ENCODE results near the gene TRAK2.

Gene TRAK2

GRCh38 chr2:201483342-201483741 is 32.1 kb upstream of the TRAK2 start:
- Histone ChIP-seq H3K4me1 (no peaks in the 10 kb centered on the region), H3K9me3 (no peaks in the 10 kb centered on the region), H3K36me3 (no peaks in the 10 kb centered on the region), H3K4me3 (ENCODE audit: low read depth, low read length) (no peak overlapping the region), H3K27me3 (no peaks in the 10 kb centered on the region)
- DNase-seq = no peak
- TF ChIP-seq CTCF (IDR thresholded peaks at IDR 0.05; ENCODE audit: low read depth, low read length) = no peak

- H3K4me3 ChIP-seq (ENCODE audit: low read depth, low read length) = no peak overlapping the region
- no peaks in the 10 kb centered on the region for H3K27me3 ChIP-seq
- no peaks in the 10 kb centered on the region for H3K4me1 ChIP-seq
- no peak for DNase-seq
- no peaks in the 10 kb centered on the region for H3K9me3 ChIP-seq
- TF ChIP-seq CTCF (IDR thresholded peaks at IDR 0.05; ENCODE audit: low read depth, low read length) = no peak
- H3K36me3 ChIP-seq = no peaks in the 10 kb centered on the region
These were observed 31.3 kb upstream of the TRAK2 start for GRCh38 chr2:201482543-201482942.

- Histone ChIP-seq H3K36me3 (peaks cover 6% of the 10 kb centered on the region; the same call in 1 of the 2 replicates), H3K9me3 (no peaks in the 10 kb centered on the region; the same call in 1 of the 2 replicates), H3K4me1 (no peaks in the 10 kb centered on the region; the same call in 1 of the 2 replicates), H3K4me3 (ENCODE audit: low read depth, low read length) (no peak overlapping the region), H3K27me3 (no peaks in the 10 kb centered on the region)
- no peak for DNase-seq
- TF ChIP-seq CTCF (IDR thresholded peaks at IDR 0.05; ENCODE audit: low read depth, low read length) = no peak
These were observed 21.2 kb upstream of the TRAK2 start for GRCh38 chr2:201472411-201472810.

- peaks cover 6% of the 10 kb centered on the region; the same call in 1 of the 2 replicates for H3K36me3 ChIP-seq
- peaks cover under 1% of the 10 kb centered on the region; the same call in 1 of the 2 replicates for H3K4me1 ChIP-seq
- no peaks in the 10 kb centered on the region; the same call in 1 of the 2 replicates for H3K9me3 ChIP-seq
- no peak for TF ChIP-seq CTCF (IDR thresholded peaks at IDR 0.05; ENCODE audit: low read depth, low read length)
- DNase-seq = no peak
- no peaks in the 10 kb centered on the region for H3K27me3 ChIP-seq
- no peak overlapping the region for H3K4me3 ChIP-seq (ENCODE audit: low read depth, low read length)
These were observed 20.6 kb upstream of the TRAK2 start for GRCh38 chr2:201471732-201472393.

- Histone ChIP-seq H3K27me3 (no peaks in the 10 kb centered on the region), H3K4me1 (peaks cover 4% of the 10 kb centered on the region; the same call in 1 of the 2 replicates), H3K36me3 (peaks cover 6% of the 10 kb centered on the region; the same call in 1 of the 2 replicates), H3K4me3 (ENCODE audit: low read depth, low read length) (no peak overlapping the region), H3K9me3 (no peaks in the 10 kb centered on the region; the same call in 1 of the 2 replicates)
- TF ChIP-seq CTCF (IDR thresholded peaks at IDR 0.05; ENCODE audit: low read depth, low read length) = no peak; the same call in 1 of the 2 replicates
- no peak for DNase-seq
These were observed 19.8 kb upstream of the TRAK2 start for GRCh38 chr2:201470821-201471731.

Measured in BE2C (cell line).